HepG2 (cell line): ENCODE measurements around the gene RPS19BP1. TPM values are rescaled to one million over a fixed set of nuclear protein-coding genes. Genes with fewer than 3 reads are reported as not detected.

Experiments used
- DZIP1 ChIP-seq: sonication (generic); formaldehyde crosslinking; IDR thresholded peaks from 2 replicates; pipeline ENCODE4 v1.5.0; 2020; ENCODE audit warnings: mild to moderate bottlenecking, missing genetic modification reagents
- HNF4G ChIP-seq, 2 experiments: sonication (generic) in 1 of 2; formaldehyde crosslinking in 1 of 2; IDR thresholded peaks; 2 replicates each; pipeline versions ENCODE4 v1.4.0 to v1.6.1; 2011 to 2020; ENCODE audit warnings: borderline replicate concordance in 2 of 2, low read depth in 2 of 2, mild to moderate bottlenecking in 2 of 2, low read length in 1 of 2, missing genetic modification reagents in 1 of 2, moderate library complexity in 1 of 2
- KDM6A ChIP-seq: IDR thresholded peaks from 2 replicates; pipeline ENCODE4 v1.6.1; 2016; ENCODE audit warnings: low read depth
- MAFF ChIP-seq: IDR thresholded peaks from 2 replicates; pipeline ENCODE4 v1.6.1; 2011; ENCODE audit warnings: low read depth, low read length, improper control_type of control experiment
- MEIS1 ChIP-seq: sonication (generic); formaldehyde crosslinking; IDR thresholded peaks from 2 replicates; pipeline ENCODE4 v1.9.0; 2021; ENCODE audit warnings: mild to moderate bottlenecking, missing genetic modification reagents, moderate library complexity, borderline replicate concordance
- MTF2 ChIP-seq: sonication (generic); formaldehyde crosslinking; IDR thresholded peaks from 2 replicates; pipeline ENCODE4 v1.5.0; 2020; ENCODE audit warnings: missing genetic modification reagents, borderline replicate concordance
- NR2F2 ChIP-seq: IDR thresholded peaks from 2 replicates; pipeline ENCODE4 v1.6.1; 2012; ENCODE audit warnings: low read depth, inconsistent platforms, borderline replicate concordance
- RXRB ChIP-seq: IDR thresholded peaks from 2 replicates; pipeline ENCODE4 v1.6.1; 2016; ENCODE audit warnings: borderline replicate concordance, missing genetic modification reagents, missing compliant biosample characterization
- SNAI1 ChIP-seq: sonication (generic); formaldehyde crosslinking; IDR thresholded peaks from 2 replicates; pipeline ENCODE4 v1.5.0; 2020; ENCODE audit warnings: mild to moderate bottlenecking, missing genetic modification reagents, borderline replicate concordance
- TP53 ChIP-seq: sonication (generic); formaldehyde crosslinking; conservative IDR thresholded peaks from 2 replicates; pipeline ENCODE4 v1.4.0; 2020; ENCODE audit warnings: missing genetic modification reagents
- ZBTB25 ChIP-seq: IDR thresholded peaks from 2 replicates; pipeline ENCODE4 v1.6.1; 2018; ENCODE audit warnings: missing genetic modification reagents
- ZFP91 ChIP-seq: sonication (generic); formaldehyde crosslinking; IDR thresholded peaks from 2 replicates; pipeline ENCODE4 v1.9.0; 2022; ENCODE audit warnings: missing genetic modification reagents, mild to moderate bottlenecking, borderline replicate concordance
- ZHX1 ChIP-seq: sonication (generic); formaldehyde crosslinking; IDR thresholded peaks from 2 replicates; pipeline ENCODE4 v1.8.1; 2022; ENCODE audit warnings: low read depth, mild to moderate bottlenecking, missing genetic modification reagents
- ZNF24 ChIP-seq: fragments of 450-650 bp; IDR thresholded peaks from 2 replicates; pipeline ENCODE4 v1.6.1; 2017; ENCODE audit warnings: antibody characterized with exemption, mild to moderate bottlenecking
- ZNF501 ChIP-seq: sonication (generic); formaldehyde crosslinking; IDR thresholded peaks from 2 replicates; pipeline ENCODE4 v1.5.1; 2020; ENCODE audit warnings: mild to moderate bottlenecking, moderate library complexity, missing genetic modification reagents
- ZNF546 ChIP-seq: sonication (generic); formaldehyde crosslinking; conservative IDR thresholded peaks from 2 replicates; pipeline ENCODE4 v1.8.1; 2023; ENCODE audit warnings: mild to moderate bottlenecking, missing genetic modification reagents
- ZNF558 ChIP-seq: sonication (generic); formaldehyde crosslinking; IDR thresholded peaks from 2 replicates; pipeline ENCODE4 v1.9.0; 2022; ENCODE audit warnings: mild to moderate bottlenecking, missing genetic modification reagents, borderline replicate concordance
- ZNF614 ChIP-seq: IDR thresholded peaks from 2 replicates; pipeline ENCODE4 v1.6.1; 2018; ENCODE audit warnings: missing biosample characterization, missing genetic modification reagents, inconsistent platforms, borderline replicate concordance
- ZNF781 ChIP-seq: sonication (generic); formaldehyde crosslinking; IDR thresholded peaks from 2 replicates; pipeline ENCODE4 v1.5.1; 2020; ENCODE audit warnings: borderline replicate concordance, mild to moderate bottlenecking, missing genetic modification reagents; ENCODE audit errors: not compliant biosample characterization
- polyA plus RNA-seq, 8 experiments: library from polyadenylated mRNA; depleted of rRNA in 3 of 8; stranded (reverse) in 7 of 8; unstranded in 1 of 8; fragments of >200 nt; fragmentation: Illumina TruSeq in 4 of 8; extraction: Trizol in 4 of 8; gene quantifications; 2 replicates each; pipeline versions ENCODE4 v1.2.1 to v1.2.3, GENCODE V29; 2011 to 2016; ENCODE audit warnings: low read depth in 4 of 8, missing spikeins in 1 of 8, mixed read lengths in 1 of 8; ENCODE audit not compliant: insufficient read depth in 1 of 8
- total RNA-seq, 5 experiments: library from RNA; depleted of rRNA; stranded (reverse); fragments of >200 nt; fragmentation: Illumina TruSeq; extraction: Trizol; gene quantifications; 2 replicates each; pipeline ENCODE4 v1.2.3, GENCODE V29; 2016; ENCODE audit warnings: low read depth in 1 of 5

Gene RPS19BP1
- total and polyA plus RNA-seq, 2 of the 13 experiments (the other 11 are each of a cell fraction or from before 2014, with no cell fraction given) = 44.3 to 81.3 TPM

DNA sequence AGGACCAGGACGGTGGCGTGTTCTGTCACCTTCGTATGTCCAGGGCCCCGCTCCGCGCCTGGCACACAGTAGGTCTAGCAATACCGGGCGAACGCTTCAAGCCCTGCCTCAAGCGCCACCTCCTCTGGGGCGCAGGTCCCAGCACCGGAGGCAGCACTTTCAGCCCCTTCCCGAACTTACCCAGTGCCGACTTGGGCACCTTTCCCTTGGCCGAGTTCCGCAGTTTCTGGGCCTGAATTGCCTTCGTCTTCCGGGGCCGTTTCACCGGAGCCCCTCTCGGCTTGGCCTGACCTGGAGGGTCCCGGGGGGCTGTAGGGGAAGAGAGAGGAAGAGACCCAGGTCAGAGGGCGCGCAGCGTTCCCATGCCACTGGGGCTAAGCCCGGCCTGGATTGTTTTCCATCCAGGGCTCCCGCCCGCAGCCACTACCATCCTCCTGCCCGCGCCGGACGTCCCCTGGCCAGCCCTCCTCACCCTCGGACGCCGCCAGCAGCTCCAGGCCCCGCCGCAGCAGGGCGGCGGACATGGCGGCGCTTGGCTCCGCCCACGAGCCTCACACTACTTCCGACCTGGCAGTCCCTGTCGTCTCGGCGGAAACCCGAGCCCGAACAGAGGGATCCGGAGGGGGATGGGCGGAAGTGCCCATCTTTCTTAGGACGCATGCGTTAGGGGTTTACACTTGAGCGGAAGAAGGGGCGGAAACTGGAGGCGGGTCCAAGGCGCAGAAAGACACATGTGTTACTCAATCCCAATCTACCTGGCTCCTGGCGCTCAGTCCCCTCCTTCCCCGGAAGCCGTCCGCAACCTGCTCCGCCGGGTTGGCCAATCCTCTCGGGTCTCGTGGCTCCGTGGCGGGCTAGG lies at the start of gene RPS19BP1 (continued):
- peak; percentile 77 for TF ChIP-seq ZFP91 (CRISPR knock-in tag)
- no peak for TF ChIP-seq NR2F2
- peak; percentile 99 for TF ChIP-seq ZNF501
- peak; percentile 60; the same call in 1 of the 2 replicates for TF ChIP-seq TP53 (CRISPR knock-in tag)
- peak; percentile 34; the same call in 1 of the 2 replicates for TF ChIP-seq HNF4G (IDR thresholded peaks at IDR 0.05; ENCODE audit: borderline replicate concordance, low read depth, low read length)
- no peak for TF ChIP-seq HNF4G (CRISPR knock-in tag; IDR thresholded peaks at IDR 0.05; ENCODE audit: borderline replicate concordance, low read depth)
- no peak for TF ChIP-seq ZNF24
- peak; percentile 45 for TF ChIP-seq ZNF546 (CRISPR knock-in tag)
- TF ChIP-seq MAFF = no peak
- peak; percentile 36; the same call in 1 of the 2 replicates for TF ChIP-seq ZNF614 (CRISPR knock-in tag)
- TF ChIP-seq MEIS1 (CRISPR knock-in tag) = peak; percentile 25; the same call in 1 of the 2 replicates
- peak; percentile 63; the same call in 1 of the 2 replicates for TF ChIP-seq ZHX1 (CRISPR knock-in tag)
- no peak for TF ChIP-seq KDM6A (CRISPR knock-in tag)
- peak; percentile 14 for TF ChIP-seq ZNF781
- TF ChIP-seq ZNF558 (CRISPR knock-in tag) = peak; percentile 85; the same call in 1 of the 2 replicates
- TF ChIP-seq ZBTB25 (CRISPR knock-in tag) = no peak
- TF ChIP-seq RXRB (CRISPR knock-in tag) = peak; percentile 62; the same call in 1 of the 2 replicates
- TF ChIP-seq SNAI1 = no peak
- no peak for TF ChIP-seq DZIP1 (CRISPR knock-in tag)
- 0 out of 2 replicates have a peak, but pooled peaks have one; percentile 47 for TF ChIP-seq MTF2 (CRISPR knock-in tag)
